Upper lobe of left lung (tissue), 4 donors: ENCODE data around the gene TRPM2.

ENCODE experiments used
- CTCF ChIP-seq, 6 experiments: fragments of 450-650 bp in 4 of 6; fragments of 200-600 bp in 2 of 6; sonication (generic) in 2 of 6; IDR thresholded peaks; one replicate each; pipeline ENCODE4 v1.5.1; 2016 to 2019; ENCODE audit warnings: antibody characterized with exemption in 6 of 6
- EP300 ChIP-seq, 4 donors: sonication (generic); formaldehyde crosslinking; IDR thresholded peaks; one replicate each; pipeline ENCODE4 v1.5.1; 2017; ENCODE audit warnings: antibody characterized with exemption in 4 of 4, control low read depth in 2 of 4
- POLR2AphosphoS5 ChIP-seq, 2 donors: sonication (generic); formaldehyde crosslinking; IDR thresholded peaks; one replicate each; pipeline ENCODE4 v1.5.1; 2017; ENCODE audit warnings: antibody characterized with exemption in 2 of 2

DNA sequence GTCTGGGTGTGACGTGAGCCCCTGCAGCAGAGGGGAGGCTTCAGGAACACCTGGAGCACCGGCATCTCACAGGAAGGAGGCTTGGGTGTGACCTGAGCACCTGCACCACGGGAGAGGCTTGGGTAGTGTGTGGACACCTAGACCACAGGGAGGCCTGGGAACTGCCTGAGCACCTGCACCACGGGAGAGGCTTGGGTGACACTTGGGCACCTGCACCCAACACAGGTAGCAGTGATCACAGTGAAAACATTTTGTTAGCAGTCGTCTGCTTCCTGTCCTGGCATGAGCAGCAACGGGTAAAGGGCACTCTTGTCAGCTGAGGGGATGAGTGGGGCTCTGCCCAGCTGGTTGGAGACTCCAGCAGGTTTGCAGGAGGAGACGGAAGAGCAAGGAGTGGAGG is 124.3 kb downstream of the TRPM2 start:
- TF ChIP-seq CTCF (IDR thresholded peaks at IDR 0.05) (no peak), POLR2AphosphoS5 (IDR thresholded peaks at IDR 0.05) (no peak), EP300 (IDR thresholded peaks at IDR 0.05) (no peak)
